HepG2 (cell line): Measurements from ENCODE around the gene PNLIPRP3. TPM values are rescaled to one million over a fixed set of nuclear protein-coding genes. Genes with fewer than 3 reads are reported as not detected.

ENCODE experiments used
- ATAC-seq: fragments of 200-7000 bp; cut with Tn5 transposase; 3 replicates; pipeline ENCODE4 v1.9.1; 2020; ENCODE audit warnings: mild to moderate bottlenecking, moderate library complexity
- BruUV-seq: library from RNA; stranded (reverse); fragments of 400-500 nt; replicated peaks from 2 replicates; lab custom pipeline; 2021; lab: Mats Ljungman, UMichigan
- CTCF ChIA-PET: fragments of 300-600 bp; formaldehyde crosslinking; extraction: SDS; loops from one replicate; lab custom pipeline; 2021; ENCODE audit warnings: low total read pairs, inconsistent platforms, low intra/inter-chr PET ratio; lab: Yijun Ruan, JAX
- POLR2A ChIA-PET: fragments of 350-600 bp; sonication (Branson Sonifier 250); formaldehyde crosslinking; loops from one replicate; lab custom pipeline; 2020; ENCODE audit warnings: antibody characterized with exemption, inconsistent platforms; lab: Yijun Ruan, JAX
- DNase-seq: peaks from one replicate; pipeline ENCODE4 v3.0.0-alpha.2; 2015; ENCODE audit warnings: low spot score
- FAIRE-seq: peaks from 3 replicates; lab custom pipeline; 2011; peaks lifted over from hg19 to GRCh38; lab: Jason Lieb, UNC
- H2AFZ ChIP-seq: one replicate; pipeline ENCODE4 v1.6.1; 2011; ENCODE audit warnings: low read length, inconsistent platforms
- H3K27ac ChIP-seq: fragments of 300-600 bp; 3 replicates; pipeline ENCODE4 v1.8.0; 2011; ENCODE audit warnings: mixed run types, mild to moderate bottlenecking, mixed read lengths, low read length, inconsistent platforms; ENCODE audit not compliant: insufficient read depth; ENCODE audit errors: extremely low read length
- H3K27me3 ChIP-seq, 2 experiments: fragments of 200-600 bp in 1 of 2; 2 replicates in 1 of 2; 3 replicates in 1 of 2; pipeline versions ENCODE4 v1.6.0 to v1.8.0; 2011; ENCODE audit warnings: low read length in 2 of 2, mild to moderate bottlenecking in 2 of 2, moderate library complexity in 2 of 2, inconsistent platforms in 1 of 2; ENCODE audit not compliant: insufficient read depth in 2 of 2, control insufficient read depth in 1 of 2
- H3K36me3 ChIP-seq, 2 experiments: fragments of 200-600 bp in 1 of 2; replicated peaks in 1 of 2; 2 replicates in 1 of 2; 3 replicates in 1 of 2; pipeline versions ENCODE4 v1.5.1 to v1.8.0; 2011; ENCODE audit warnings: low read length in 2 of 2, inconsistent platforms in 1 of 2; ENCODE audit not compliant: insufficient read depth in 2 of 2, control insufficient read depth in 1 of 2
- H3K4me1 ChIP-seq: 2 replicates; pipeline ENCODE4 v1.5.1; 2012; ENCODE audit warnings: low read length, inconsistent platforms; ENCODE audit not compliant: insufficient read depth
- H3K4me2 ChIP-seq: 2 replicates; pipeline ENCODE4 v1.6.0; 2011; ENCODE audit warnings: low read depth, low read length, inconsistent platforms
- H3K4me3 ChIP-seq, 3 experiments: fragments of 200-600 bp in 1 of 3; sonication (generic), shearing (Covaris generic) in 1 of 3; replicated peaks in 1 of 3; 2 replicates each; pipeline ENCODE4 v1.5.1; 2011 to 2016; ENCODE audit warnings: low read length in 3 of 3, inconsistent platforms in 2 of 3, low read depth in 2 of 3, mild to moderate bottlenecking in 2 of 3, control low read depth in 1 of 3, mixed read lengths in 1 of 3; ENCODE audit not compliant: insufficient read depth in 1 of 3
- H3K79me2 ChIP-seq: one replicate; pipeline ENCODE4 v1.6.1; 2011; ENCODE audit warnings: low read length, inconsistent platforms; ENCODE audit not compliant: insufficient read depth
- H3K9ac ChIP-seq: 2 replicates; pipeline ENCODE4 v1.6.0; 2011; ENCODE audit warnings: mild to moderate bottlenecking, low read depth, low read length, inconsistent platforms; ENCODE audit not compliant: insufficient read depth
- H3K9me3 ChIP-seq: 2 replicates; pipeline ENCODE4 v1.5.1; 2012; ENCODE audit warnings: mild to moderate bottlenecking, low read length
- H4K20me1 ChIP-seq: 2 replicates; pipeline ENCODE4 v1.6.0; 2011; ENCODE audit warnings: inconsistent platforms, mild to moderate bottlenecking, low read length, moderate library complexity; ENCODE audit not compliant: insufficient read depth
- ATAD3A ChIP-seq: sonication (generic); formaldehyde crosslinking; IDR thresholded peaks from 2 replicates; pipeline ENCODE4 v1.4.0; 2020; ENCODE audit warnings: missing genetic modification reagents
- CEBPG ChIP-seq: IDR thresholded peaks from 2 replicates; pipeline ENCODE4 v1.6.1; 2016
- CHCHD3 ChIP-seq: sonication (generic); formaldehyde crosslinking; IDR thresholded peaks from 2 replicates; pipeline ENCODE4 v1.8.0; 2022; ENCODE audit warnings: mild to moderate bottlenecking, missing genetic modification reagents, moderate library complexity
- FOSL2 ChIP-seq: sonication (generic); formaldehyde crosslinking; IDR thresholded peaks from 2 replicates; pipeline ENCODE4 v1.4.0; 2020; ENCODE audit warnings: missing genetic modification reagents
- FOXO1 ChIP-seq: sonication (generic); formaldehyde crosslinking; IDR thresholded peaks from 2 replicates; pipeline ENCODE4 v1.4.0; 2020; ENCODE audit warnings: missing genetic modification reagents
- PCBP1 ChIP-seq: fragments of 200-400 bp; formaldehyde crosslinking; IDR thresholded peaks from 2 replicates; pipeline ENCODE4 v1.6.1; 2017; ENCODE audit warnings: mild to moderate bottlenecking, low read depth, low read length, borderline replicate concordance
- ZMYM3 ChIP-seq: sonication (generic); formaldehyde crosslinking; IDR thresholded peaks from 2 replicates; pipeline ENCODE4 v1.5.1; 2020; ENCODE audit warnings: mild to moderate bottlenecking, missing genetic modification reagents
- ZNF382 ChIP-seq: sonication (generic); formaldehyde crosslinking; IDR thresholded peaks from 2 replicates; pipeline ENCODE4 v1.5.0; 2020; ENCODE audit warnings: missing genetic modification reagents, mild to moderate bottlenecking, borderline replicate concordance
- ZSCAN31 ChIP-seq: sonication (generic); formaldehyde crosslinking; IDR thresholded peaks from 2 replicates; pipeline ENCODE4 v1.5.0; 2020; ENCODE audit warnings: low read depth, mild to moderate bottlenecking, missing genetic modification reagents
- whole genome bisulfite sequencing: methylation state at CpG from one replicate; pipeline ENCODE4 v1.1.6; 2017; ENCODE audit warnings: low lambda C conversion rate; 5-methylcytosine and 5-hydroxymethylcytosine counted together
- in situ Hi-C: cut with HindIII; loops from 2 replicates; pipeline ENCODE4 v1.10.0; 2017; ENCODE audit warnings: low pct_unique_long_range_greater_than_20kb; ENCODE audit not compliant: extremely low pct_ligation_motif_present
- intact Hi-C: fragments of 100-400 bp; cut with micrococcal nuclease; formaldehyde crosslinking; loops from one replicate; pipeline ENCODE4 v1.10.0; 2022; ENCODE audit not compliant: unreplicated experiment
- polyA plus RNA-seq, 8 experiments: library from polyadenylated mRNA; depleted of rRNA in 3 of 8; stranded (reverse) in 7 of 8; unstranded in 1 of 8; fragments of >200 nt; fragmentation: Illumina TruSeq in 4 of 8; extraction: Trizol in 4 of 8; gene quantifications; 2 replicates each; pipeline versions ENCODE4 v1.2.1 to v1.2.3, GENCODE V29; 2011 to 2016; ENCODE audit warnings: low read depth in 4 of 8, missing spikeins in 1 of 8, mixed read lengths in 1 of 8; ENCODE audit not compliant: insufficient read depth in 1 of 8
- total RNA-seq, 5 experiments: library from RNA; depleted of rRNA; stranded (reverse); fragments of >200 nt; fragmentation: Illumina TruSeq; extraction: Trizol; gene quantifications; 2 replicates each; pipeline ENCODE4 v1.2.3, GENCODE V29; 2016; ENCODE audit warnings: low read depth in 1 of 5
- TF ChIP-seq, protein P1 (sequence below): sonication (generic); formaldehyde crosslinking; IDR thresholded peaks from 2 replicates; pipeline ENCODE4 v1.8.1; 2023; ENCODE audit warnings: mild to moderate bottlenecking, inconsistent platforms, moderate library complexity, missing genetic modification reagents, borderline replicate concordance
- TF ChIP-seq, protein P2 (sequence below): sonication (generic); formaldehyde crosslinking; IDR thresholded peaks from 2 replicates; pipeline ENCODE4 v1.5.1; 2020; ENCODE audit warnings: missing genetic modification reagents, mild to moderate bottlenecking, borderline replicate concordance
- TF ChIP-seq, protein P3 (sequence below): IDR thresholded peaks from 2 replicates; pipeline ENCODE4 v1.6.1; 2016; ENCODE audit warnings: low read depth

PNLIPRP3 gene
- total and polyA plus RNA-seq, 2 of the 13 experiments (the other 11 are each of a cell fraction or from before 2014, with no cell fraction given), result not detected

DNA sequence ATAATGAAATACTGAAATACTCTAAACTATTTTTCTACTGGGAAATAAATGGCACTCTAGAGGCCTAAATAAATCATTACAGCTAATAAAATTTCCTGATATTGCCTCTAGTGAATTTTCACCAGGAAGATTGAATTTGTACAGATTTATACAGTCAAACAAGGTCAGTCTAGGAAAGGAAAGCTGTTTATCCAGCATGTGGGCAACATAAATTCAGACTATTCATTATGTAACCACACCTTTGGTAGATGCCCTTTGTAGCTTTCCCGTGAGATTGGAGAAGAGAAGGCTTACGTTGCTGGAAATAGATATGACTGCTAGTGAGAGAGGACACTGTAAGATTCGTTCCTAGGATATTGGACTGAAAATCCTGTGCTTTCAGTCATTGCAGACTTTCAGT is 82.9 kb downstream of the PNLIPRP3 start:
- in situ Hi-C loops, result no loop called here

More for the DNA sequence above, 82.9 kb downstream of the PNLIPRP3 start:
- no peaks in the 10 kb centered on the region for H4K20me1 ChIP-seq
- POLR2A ChIA-PET, result no interaction called here
- ATAC-seq (no peak), FAIRE-seq (no peak), DNase-seq (no peak)
- no peak overlapping the region for H3K4me3 ChIP-seq
- TF ChIP-seq ATAD3A, result no peak
- no peak for TF ChIP-seq FOXO1 (CRISPR knock-in tag)
- no peak for TF ChIP-seq PCBP1
- TF ChIP-seq, protein P1, sequence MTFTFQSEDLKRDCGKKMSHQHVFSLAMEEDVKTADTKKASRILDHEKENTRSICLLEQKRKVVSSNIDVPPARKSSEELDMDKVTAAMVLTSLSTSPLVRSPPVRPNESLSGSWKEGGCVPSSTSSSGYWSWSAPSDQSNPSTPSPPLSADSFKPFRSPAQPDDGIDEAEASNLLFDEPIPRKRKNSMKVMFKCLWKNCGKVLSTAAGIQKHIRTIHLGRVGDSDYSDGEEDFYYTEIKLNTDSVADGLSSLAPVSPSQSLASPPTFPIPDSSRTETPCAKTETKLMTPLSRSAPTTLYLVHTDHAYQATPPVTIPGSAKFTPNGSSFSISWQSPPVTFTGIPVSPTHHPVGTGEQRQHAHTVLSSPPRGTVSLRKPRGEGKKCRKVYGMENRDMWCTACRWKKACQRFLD (CRISPR knock-in tag), result no peak
- TF ChIP-seq ZSCAN31 (CRISPR knock-in tag), result no peak
- TF ChIP-seq ZNF382 (CRISPR knock-in tag), result no peak
- TF ChIP-seq, protein P2, sequence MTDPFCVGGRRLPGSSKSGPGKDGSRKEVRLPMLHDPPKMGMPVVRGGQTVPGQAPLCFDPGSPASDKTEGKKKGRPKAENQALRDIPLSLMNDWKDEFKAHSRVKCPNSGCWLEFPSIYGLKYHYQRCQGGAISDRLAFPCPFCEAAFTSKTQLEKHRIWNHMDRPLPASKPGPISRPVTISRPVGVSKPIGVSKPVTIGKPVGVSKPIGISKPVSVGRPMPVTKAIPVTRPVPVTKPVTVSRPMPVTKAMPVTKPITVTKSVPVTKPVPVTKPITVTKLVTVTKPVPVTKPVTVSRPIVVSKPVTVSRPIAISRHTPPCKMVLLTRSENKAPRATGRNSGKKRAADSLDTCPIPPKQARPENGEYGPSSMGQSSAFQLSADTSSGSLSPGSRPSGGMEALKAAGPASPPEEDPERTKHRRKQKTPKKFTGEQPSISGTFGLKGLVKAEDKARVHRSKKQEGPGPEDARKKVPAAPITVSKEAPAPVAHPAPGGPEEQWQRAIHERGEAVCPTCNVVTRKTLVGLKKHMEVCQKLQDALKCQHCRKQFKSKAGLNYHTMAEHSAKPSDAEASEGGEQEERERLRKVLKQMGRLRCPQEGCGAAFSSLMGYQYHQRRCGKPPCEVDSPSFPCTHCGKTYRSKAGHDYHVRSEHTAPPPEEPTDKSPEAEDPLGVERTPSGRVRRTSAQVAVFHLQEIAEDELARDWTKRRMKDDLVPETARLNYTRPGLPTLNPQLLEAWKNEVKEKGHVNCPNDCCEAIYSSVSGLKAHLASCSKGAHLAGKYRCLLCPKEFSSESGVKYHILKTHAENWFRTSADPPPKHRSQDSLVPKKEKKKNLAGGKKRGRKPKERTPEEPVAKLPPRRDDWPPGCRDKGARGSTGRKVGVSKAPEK, result no peak
- no peak for TF ChIP-seq ZMYM3 (CRISPR knock-in tag)
- no peak for TF ChIP-seq CEBPG (CRISPR knock-in tag)
- no peak for TF ChIP-seq CHCHD3 (CRISPR knock-in tag)
- TF ChIP-seq, protein P3, sequence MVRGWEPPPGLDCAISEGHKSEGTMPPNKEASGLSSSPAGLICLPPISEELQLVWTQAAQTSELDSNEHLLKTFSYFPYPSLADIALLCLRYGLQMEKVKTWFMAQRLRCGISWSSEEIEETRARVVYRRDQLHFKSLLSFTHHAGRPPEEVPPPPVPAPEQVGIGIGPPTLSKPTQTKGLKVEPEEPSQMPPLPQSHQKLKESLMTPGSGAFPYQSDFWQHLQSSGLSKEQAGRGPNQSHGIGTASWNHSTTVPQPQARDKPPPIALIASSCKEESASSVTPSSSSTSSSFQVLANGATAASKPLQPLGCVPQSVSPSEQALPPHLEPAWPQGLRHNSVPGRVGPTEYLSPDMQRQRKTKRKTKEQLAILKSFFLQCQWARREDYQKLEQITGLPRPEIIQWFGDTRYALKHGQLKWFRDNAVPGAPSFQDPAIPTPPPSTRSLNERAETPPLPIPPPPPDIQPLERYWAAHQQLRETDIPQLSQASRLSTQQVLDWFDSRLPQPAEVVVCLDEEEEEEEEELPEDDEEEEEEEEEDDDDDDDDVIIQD (CRISPR knock-in tag), result no peak
- TF ChIP-seq FOSL2, result no peak
- BruUV-seq, result no TSS peak
- H3K36me3 ChIP-seq, result no peaks in the 10 kb centered on the region
- no peak overlapping the region for H3K9ac ChIP-seq
- H3K79me2 ChIP-seq, result no peaks in the 10 kb centered on the region
- H2AFZ ChIP-seq, result no peak overlapping the region
- no peak overlapping the region for H3K4me2 ChIP-seq
- H3K4me1 ChIP-seq, result no peaks in the 10 kb centered on the region
- H3K9me3 ChIP-seq, result no peaks in the 10 kb centered on the region
- intact Hi-C loops, result no loop called here
- H3K27me3 ChIP-seq, result no peaks in the 10 kb centered on the region
- H3K27ac ChIP-seq, result no peak overlapping the region
- CTCF ChIA-PET, result no interaction called here
- WGBS, result 14% methylated on average over 3 of the region's 3 CpGs
